BJ (cell line): ENCODE measurements around the gene ZSWIM9. TPM values are rescaled to one million over a fixed set of nuclear protein-coding genes. Genes with fewer than 3 reads are reported as not detected.

Source experiments
- CTCF ChIA-PET: fragments of 350-600 bp; formaldehyde crosslinking; extraction: SDS; loops from one replicate; lab custom pipeline; 2021; ENCODE audit warnings: antibody characterized with exemption, inconsistent platforms; lab: Yijun Ruan, JAX
- POLR2A ChIA-PET: fragments of 300-600 bp; sonication (Branson Sonifier 250); formaldehyde crosslinking; extraction: SDS; loops from one replicate; lab custom pipeline; 2021; ENCODE audit warnings: antibody characterized with exemption; lab: Charles Lee
- DNase-seq: peaks from one replicate; pipeline ENCODE4 v3.0.0-alpha.2; 2011; ENCODE audit warnings: low read depth
- H3K27me3 ChIP-seq: 2 replicates; pipeline ENCODE4 v1.6.0; 2011; ENCODE audit warnings: low read length; ENCODE audit not compliant: control insufficient read depth, insufficient read depth
- H3K36me3 ChIP-seq: 2 replicates; pipeline ENCODE4 v1.5.1; 2011; ENCODE audit warnings: low read length; ENCODE audit not compliant: control insufficient read depth, insufficient read depth
- H3K4me3 ChIP-seq: 2 replicates; pipeline ENCODE4 v1.5.1; 2011; ENCODE audit warnings: low read depth, mild to moderate bottlenecking, control low read depth, low read length
- polyA plus RNA-seq: library from polyadenylated mRNA; depleted of rRNA; stranded (reverse); fragments of >200 nt; gene quantifications from 2 replicates; pipeline ENCODE4 v1.2.3, GENCODE V29; 2011
- TF ChIP-seq, protein P1 (sequence below): IDR thresholded peaks from 2 replicates; pipeline ENCODE4 v1.5.1; 2011; ENCODE audit warnings: low read depth, mild to moderate bottlenecking, control low read depth, inconsistent platforms, low read length, moderate library complexity; ENCODE audit not compliant: insufficient read depth

ZSWIM9 gene
- polyA plus RNA-seq, 1 experiment, result 0.75 TPM

DNA sequence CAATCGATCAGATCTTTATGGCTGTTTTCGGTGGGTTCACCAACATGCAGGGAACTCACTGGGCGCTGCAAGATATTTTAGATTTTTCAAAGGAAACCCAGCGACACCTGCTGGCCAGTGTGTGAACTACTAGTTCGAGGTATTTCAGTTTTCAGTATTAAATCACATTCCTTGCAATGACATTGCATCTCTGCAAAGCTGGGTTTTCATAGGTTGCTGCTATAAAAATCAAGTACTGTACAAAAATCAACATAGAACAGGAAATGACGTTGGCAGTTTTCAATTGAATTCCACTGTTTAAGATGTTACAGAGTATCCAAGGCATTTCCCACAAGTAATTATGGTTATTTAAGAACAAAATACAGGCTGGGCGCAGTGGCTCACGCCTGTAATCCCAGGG is 17.9 kb upstream of the ZSWIM9 start:
- ChIA-PET POLR2A (no interaction called here), CTCF (interaction anchor here (0.6 to 6.8 kb wide), 16 partner anchors 9 to 190 kb away, joined by 3 to 90 read pairs (median 4); partner anchors contain the start of gene PLA2G4C)
- Histone ChIP-seq H3K36me3 (no peaks in the 10 kb centered on the region; the same call in 1 of the 2 replicates), H3K27me3 (no peaks in the 10 kb centered on the region), H3K4me3 (no peak overlapping the region)
- DNase-seq, result no peak
- TF ChIP-seq, protein P1, sequence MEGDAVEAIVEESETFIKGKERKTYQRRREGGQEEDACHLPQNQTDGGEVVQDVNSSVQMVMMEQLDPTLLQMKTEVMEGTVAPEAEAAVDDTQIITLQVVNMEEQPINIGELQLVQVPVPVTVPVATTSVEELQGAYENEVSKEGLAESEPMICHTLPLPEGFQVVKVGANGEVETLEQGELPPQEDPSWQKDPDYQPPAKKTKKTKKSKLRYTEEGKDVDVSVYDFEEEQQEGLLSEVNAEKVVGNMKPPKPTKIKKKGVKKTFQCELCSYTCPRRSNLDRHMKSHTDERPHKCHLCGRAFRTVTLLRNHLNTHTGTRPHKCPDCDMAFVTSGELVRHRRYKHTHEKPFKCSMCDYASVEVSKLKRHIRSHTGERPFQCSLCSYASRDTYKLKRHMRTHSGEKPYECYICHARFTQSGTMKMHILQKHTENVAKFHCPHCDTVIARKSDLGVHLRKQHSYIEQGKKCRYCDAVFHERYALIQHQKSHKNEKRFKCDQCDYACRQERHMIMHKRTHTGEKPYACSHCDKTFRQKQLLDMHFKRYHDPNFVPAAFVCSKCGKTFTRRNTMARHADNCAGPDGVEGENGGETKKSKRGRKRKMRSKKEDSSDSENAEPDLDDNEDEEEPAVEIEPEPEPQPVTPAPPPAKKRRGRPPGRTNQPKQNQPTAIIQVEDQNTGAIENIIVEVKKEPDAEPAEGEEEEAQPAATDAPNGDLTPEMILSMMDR, result peak; percentile 75

DNA sequence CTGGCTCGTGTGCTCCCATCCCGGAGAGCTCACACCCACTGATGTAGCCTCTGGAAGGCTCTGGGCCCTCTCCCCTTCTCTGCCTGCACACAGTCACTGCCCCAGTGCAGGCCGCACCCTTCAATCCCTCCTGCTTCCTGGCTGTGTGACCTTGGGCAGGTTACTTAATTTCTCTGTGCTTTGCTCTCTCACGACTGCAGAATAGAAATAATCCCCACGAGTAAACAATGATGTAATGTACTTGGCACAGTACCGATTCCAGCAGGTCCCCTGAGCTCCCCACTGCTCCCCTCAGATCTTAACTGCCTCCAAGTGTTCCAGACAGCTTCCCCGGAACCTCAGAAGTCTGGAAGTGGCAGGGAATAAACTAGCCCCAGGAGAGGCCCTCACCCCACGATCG is 16.5 kb upstream of the ZSWIM9 start:
- ChIA-PET CTCF (interaction anchor here (1.1 to 6.8 kb wide), 6 partner anchors 11 to 192 kb away, joined by 3 to 90 read pairs (median 32); partner anchors contain the start of gene PLA2G4C), POLR2A (no interaction called here)
- H3K36me3 ChIP-seq, result no peaks in the 10 kb centered on the region; the same call in 1 of the 2 replicates

DNA sequence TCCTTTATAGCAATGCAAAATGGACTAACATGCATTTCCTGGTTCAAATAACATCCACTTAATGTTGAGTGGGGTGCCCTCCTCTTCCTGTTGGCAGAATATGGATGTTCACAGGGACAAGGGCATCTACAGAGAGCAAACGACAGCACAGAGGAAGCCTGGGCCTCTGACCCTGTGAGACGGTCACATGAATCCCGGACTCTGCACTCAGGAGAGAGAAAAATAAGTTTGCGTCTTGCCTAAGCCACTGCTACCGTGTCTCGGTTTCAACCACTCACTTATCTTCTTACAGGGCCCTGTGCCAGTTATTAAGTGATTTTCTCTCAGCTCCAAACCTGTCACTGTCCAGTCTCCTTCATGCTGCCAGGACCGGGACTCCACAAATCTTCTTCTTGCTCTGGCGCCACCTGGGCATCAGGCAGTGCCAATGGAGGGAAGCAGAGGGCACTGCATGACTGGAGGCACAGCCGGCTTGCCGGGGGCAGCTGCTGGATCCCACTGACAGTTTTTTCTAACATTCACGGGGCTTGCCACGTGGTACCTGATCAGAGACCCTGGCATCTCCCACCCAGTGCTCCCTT is 12.2 kb upstream of the ZSWIM9 start:
- CTCF ChIA-PET, result interaction anchor here (0.9 to 6.8 kb wide), 3 partner anchors 9 to 196 kb away, joined by 4 to 58 read pairs (median 5); no protein-coding TSS in a partner anchor

More for the DNA sequence above, 16.5 kb upstream of the ZSWIM9 start:
- no peak for DNase-seq
- TF ChIP-seq, protein P1, result no peak
- H3K4me3 ChIP-seq, result no peak overlapping the region
- no peaks in the 10 kb centered on the region for H3K27me3 ChIP-seq

DNA sequence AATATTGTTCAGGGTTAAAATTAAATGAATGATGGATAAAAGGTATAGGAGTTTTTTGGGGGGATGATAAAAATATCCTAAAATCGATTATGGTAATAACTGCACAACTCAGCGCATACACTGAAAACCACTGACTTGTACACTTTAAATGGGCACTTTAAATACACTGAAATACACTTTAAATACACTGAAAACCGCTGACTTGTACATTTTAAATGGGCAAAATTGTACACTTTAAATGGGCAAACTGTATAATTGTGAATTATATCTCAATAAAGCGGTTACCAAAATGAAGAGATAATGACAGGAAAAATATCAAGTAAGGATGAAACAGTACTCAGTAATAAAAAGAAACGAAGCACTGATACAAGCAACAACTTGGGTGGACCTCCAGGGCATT is 1.8 kb upstream of the ZSWIM9 start:
- TF ChIP-seq, protein P1, result no peak
- H3K4me3 ChIP-seq, result no peak overlapping the region
- peaks cover 3% of the 10 kb centered on the region for H3K36me3 ChIP-seq
- ChIA-PET CTCF (interaction anchor here (0.8 kb wide), 1 partner anchor 18 kb away, joined by 3 read pairs; no protein-coding TSS in a partner anchor), POLR2A (no interaction called here)
- H3K27me3 ChIP-seq, result no peaks in the 10 kb centered on the region
- DNase-seq, result no peak

More for the DNA sequence above, 12.2 kb upstream of the ZSWIM9 start:
- Histone ChIP-seq H3K27me3 (no peaks in the 10 kb centered on the region), H3K4me3 (no peak overlapping the region), H3K36me3 (no peaks in the 10 kb centered on the region; the same call in none of the 2 replicates)
- POLR2A ChIA-PET, result interaction anchor here (1.2 kb wide), 1 partner anchor 48 kb away, joined by 4 read pairs; the partner anchor contains the start of gene PLA2G4C
- TF ChIP-seq, protein P1, result no peak
- no peak for DNase-seq

DNA sequence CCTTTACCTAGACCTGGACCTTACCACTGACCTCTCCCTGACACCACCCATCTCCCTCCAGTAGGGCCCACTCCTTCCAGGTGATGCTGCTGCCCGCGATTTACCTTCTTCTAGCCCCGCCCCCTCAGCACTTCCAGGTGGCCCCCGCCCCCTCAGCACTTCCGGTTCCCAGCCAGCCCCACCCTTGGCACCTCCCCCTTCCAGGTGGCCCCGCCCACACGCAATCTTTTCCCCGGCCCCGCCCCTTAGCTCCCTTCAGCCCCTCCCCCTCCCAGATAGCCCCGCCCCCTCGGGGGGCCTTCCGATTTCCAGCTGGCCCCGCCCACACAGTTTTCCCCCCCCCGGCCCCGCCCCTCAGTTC is 922 bp upstream of the ZSWIM9 start:
- ChIA-PET POLR2A (interaction anchor here (0.7 kb wide), 1 partner anchor 65 kb away, joined by 4 read pairs; no protein-coding TSS in a partner anchor), CTCF (interaction anchor here (0.8 kb wide), 1 partner anchor 19 kb away, joined by 3 read pairs; no protein-coding TSS in a partner anchor)
- Histone ChIP-seq H3K27me3 (no peaks in the 10 kb centered on the region), H3K4me3 (peak overlapping the region; percentile 70), H3K36me3 (peaks cover 5% of the 10 kb centered on the region)
- TF ChIP-seq, protein P1, result no peak
- no peak for DNase-seq
